22Rv1 (cell line): ENCODE measurements around the gene SEC63.

ENCODE experiments used
- CTCF ChIP-seq: fragments of 450-650 bp; IDR thresholded peaks from 2 replicates; pipeline ENCODE4 v1.5.1; 2017; ENCODE audit warnings: mild to moderate bottlenecking
- ZFX ChIP-seq: fragments of 450-650 bp; IDR thresholded peaks from 2 replicates; pipeline ENCODE4 v1.6.1; 2017; ENCODE audit warnings: antibody characterized with exemption, borderline replicate concordance

GRCh38 chr6:107976155-107976783 lies 18.3 kb upstream of the SEC63 start:
- TF ChIP-seq CTCF (no peak), ZFX (no peak)
